ENCODE results near the gene MOCS3.
A peak's percentile ranks its signal among the peaks of the same experiment; 100 is the strongest.

MOCS3 gene

DNA sequence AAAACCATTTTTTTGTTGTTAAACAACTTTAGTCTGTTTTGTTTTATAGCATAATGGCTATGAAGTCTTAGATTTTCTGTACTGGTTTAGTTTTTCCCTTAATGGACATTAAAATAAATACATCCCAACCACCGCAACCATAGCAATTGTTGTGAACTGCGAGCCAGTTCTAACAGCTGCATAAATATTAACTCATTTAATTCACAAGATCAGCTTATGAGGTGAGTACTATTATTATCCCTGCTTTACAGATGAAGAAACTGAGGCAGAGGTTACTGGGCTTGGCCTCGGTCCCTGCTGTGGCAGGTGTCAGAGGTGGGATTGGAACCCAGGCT is 23.1 kb downstream of the MOCS3 start:
- DNase-seq (ENCODE audit: low read depth in 2 of 2): no peak

DNA sequence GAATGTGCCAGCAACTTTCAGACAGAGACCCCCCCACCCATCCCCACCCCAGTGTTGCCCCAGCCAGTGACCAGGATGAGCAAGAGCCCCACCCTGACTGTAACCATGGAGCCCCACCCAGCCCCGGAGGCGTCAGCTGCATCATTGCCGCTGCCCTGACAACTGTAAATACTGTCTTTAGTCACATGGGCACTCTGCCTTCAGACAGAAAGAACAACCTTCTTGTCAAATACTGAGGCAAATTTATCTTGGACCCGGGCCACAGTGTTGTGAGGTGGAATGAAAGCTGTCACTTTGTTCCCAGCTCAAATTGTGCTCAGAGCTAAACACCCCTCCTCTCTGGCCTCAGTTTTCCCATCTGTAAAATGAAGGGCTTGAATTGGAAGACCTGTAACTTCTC is 23.7 kb downstream of the MOCS3 start:
- DNase-seq (ENCODE audit: low read depth in 2 of 2): no peak

DNA sequence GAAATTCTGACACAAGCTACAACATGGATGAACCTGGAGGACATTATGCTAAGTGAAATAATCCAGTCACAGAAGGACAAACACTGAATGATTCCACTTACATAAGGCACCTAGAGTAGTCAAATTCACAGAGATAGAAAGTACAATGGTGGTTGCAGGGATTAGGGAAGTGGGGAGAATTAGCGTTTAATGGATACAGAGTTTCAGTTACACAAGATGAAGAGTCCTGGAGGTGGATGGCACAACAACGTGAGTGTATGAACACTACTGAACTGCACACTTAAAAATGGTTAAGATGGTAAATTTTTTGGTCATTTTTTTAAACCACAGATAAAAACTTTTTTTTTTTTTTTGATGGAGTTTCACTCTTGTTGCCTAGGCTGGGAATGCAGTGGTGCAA is 24.7 kb downstream of the MOCS3 start:
- DNase-seq (ENCODE audit: low read depth in 2 of 2): no peak

DNA sequence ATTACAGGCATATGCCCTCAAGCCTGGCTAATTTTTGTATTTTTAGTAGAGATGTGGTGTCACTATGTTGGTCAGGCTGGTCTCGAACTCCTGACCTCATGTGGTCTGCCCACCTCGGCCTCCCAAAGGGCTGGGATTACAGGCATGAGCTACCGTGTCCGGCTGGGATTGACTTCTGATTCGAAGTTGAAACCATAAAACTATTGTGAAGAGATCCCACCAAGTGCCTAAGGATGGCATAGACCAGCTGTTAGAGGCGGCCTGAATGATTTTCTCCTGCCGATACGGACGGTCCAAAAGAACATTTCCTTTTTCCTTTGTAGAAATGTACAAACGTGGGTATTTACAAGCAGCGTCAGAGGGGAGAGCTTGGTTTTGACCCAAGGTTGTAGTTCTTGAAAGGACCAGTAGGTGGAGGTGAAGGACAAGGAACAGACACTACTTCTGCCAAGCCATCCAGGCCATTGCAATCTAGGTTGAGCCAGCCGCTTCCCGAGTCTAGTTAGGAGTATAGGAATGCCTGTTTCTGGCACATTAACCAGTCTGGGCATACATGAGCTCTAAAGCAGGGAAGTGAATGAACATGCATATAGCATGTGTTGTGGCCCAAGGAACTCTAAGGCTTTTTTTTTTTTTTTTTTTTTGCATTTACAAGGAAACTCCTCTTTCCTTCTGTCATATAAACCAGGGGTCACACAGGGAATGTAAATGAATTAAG is 29.0 kb downstream of the MOCS3 start:
- peak in 1 of 2 donors; percentile 32 for DNase-seq (ENCODE audit: low read depth in 2 of 2)

DNA sequence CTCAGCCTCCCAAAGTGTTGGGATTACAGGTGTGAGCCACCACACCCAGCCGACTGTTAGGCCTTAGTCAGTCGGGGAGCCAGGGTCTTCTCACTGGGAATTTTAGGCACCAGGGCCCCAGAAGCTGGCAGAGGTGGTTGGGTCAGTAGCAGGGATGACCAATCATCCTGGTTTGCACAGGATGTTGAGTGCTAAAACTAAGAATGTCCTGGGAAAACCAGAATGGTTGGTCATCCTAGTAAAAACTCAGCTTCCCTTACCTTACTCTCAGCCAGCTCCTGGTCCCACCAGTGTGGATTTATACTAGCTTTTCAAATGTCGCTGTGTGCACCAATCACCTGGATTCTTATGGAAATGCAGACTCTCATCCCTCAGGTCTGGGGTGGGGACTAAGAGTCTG is 32.5 kb downstream of the MOCS3 start:
- no peak for DNase-seq (ENCODE audit: low read depth in 2 of 2)

DNA sequence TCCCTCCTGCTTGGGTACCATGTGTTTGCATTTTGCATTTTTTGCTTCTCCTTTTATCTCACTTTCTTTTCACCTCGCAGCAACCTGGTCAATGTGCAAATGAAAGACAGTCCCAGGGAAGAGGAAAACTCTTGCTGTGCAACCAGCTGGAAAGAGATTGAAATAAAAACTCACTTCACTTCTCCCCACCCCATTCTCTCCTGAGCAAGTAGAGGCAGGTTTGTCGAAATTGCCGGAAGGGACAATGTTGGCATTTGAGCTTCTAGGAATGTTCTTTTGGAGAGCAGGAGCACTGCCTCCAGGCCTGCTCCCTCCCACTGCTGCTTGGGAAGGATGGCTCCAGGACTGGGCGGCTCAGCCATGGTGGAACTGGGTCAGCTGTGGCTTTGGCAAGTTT is 33.7 kb downstream of the MOCS3 start:
- DNase-seq (ENCODE audit: low read depth in 2 of 2): no peak

DNA sequence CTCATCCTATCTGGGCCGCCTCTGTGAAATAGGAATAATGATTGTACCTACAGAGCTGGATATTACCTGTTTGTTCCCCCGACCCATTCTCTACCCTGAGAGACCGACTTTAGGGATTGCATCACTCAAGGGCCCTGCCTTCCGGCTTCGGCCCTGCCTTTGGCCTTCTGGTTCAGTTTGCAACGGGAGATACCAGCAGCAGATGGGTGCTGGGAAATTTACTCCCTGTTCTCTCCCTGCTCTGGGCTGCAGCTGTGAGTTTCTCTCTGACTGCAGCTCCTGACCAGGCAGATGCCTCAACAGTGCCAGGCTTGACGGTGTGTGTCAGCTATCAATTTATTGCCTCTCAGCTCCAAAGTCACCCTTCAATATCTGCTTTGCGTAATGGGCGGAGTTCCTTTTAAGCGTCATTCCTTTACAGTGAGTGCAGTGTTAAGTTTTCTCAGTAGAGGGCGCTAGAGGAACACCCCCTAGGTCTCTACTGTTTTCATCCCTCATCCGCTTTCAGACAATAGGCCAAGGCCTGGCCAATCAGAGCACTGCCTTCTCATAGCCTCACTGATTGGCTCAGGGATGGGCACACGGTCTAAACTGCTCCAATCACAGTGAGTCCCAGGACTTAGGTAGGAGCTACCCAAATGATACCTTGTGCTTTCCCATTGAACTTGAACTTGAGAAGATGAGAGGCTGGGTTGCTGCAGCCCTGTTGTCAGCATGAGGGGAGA is 34.3 kb downstream of the MOCS3 start:
- peak; percentile 34 to 42 for DNase-seq (ENCODE audit: low read depth in 2 of 2)

DNA sequence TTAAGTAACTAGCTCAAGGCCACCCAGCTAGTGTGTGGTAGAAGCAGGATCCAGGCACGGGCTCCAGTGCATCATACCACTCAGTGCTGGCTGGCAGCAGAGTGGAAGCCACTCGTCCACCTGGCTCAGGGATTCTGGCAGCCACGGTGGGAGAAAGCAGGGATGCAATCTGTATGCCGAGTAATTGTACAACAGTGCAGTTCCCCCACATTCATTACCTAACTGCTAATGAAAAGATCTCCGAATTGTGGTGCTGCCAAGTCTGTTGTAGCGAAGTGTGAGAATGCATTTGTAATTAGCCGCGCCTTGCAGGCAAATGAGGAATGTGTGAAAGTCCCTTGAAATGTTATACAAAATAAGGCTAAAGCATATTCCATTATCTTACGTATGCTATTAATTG is 35.3 kb downstream of the MOCS3 start:
- DNase-seq (ENCODE audit: low read depth in 2 of 2): no peak

DNA sequence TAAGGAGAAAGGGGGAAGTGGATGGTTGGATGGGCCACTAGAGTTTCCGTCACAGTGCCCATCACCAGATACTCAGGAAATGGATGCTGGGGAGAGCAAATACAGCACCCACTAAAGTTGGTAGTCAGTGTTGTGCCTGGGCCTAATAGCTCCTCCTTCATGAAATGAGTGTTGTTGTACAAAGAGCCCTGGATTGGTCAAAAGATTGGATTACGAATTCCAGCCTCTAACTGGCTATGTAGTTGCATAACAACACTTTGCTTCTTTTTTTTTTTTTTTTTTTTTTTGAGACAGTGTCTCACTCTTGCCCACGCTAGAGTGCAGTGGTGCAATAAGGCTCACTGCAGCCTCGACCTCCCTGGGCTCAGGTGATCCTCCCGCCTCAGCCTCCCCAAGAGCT is 36.9 kb downstream of the MOCS3 start:
- DNase-seq (ENCODE audit: low read depth in 2 of 2): no peak

DNA sequence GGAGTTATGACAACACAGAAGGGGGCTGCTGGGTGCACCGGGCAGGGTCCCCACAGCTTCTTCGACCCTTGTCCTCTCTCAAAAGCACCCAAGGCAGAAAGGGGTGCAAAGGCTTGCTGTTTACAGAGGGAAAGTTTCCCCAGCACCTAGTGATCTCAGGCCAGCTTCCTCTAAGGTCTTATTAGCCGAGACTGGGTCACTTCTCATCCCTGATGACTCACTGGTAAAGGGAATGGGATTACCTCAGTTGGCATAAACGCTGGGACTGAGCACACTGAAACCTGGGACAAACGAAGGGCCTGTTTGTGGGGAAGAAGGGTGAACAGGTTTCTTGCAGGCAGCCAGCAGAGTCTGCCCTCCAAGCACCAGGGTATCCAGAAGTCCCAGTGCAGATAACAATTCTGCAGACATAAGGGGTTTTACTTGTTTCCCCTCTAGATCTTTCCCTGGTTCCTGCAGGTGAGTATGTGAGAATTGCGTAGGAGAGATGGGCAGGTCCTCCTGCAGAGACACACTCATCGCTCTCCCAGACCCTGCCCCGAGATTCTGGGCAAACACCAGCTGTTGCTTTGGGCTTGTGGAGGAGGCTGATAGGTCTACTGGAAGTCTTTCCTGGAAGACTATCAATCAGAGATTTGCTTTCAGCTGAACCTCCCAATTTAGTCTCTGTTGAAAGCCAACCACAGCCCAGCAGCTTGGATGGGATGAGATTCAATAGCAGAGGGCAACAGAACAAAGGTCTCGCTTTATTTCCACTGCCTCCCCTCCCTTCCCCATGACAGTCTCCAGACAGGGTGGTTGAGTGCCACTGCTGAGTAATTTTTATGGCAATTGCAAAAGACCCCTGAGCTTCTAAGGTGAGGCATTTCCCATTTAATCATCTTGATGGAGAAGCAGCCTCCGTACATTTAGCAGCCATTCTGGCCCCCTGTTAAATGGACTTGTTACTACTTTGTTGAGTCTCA is 38.6 kb downstream of the MOCS3 start:
- no peak for DNase-seq (ENCODE audit: low read depth in 2 of 2)

DNA sequence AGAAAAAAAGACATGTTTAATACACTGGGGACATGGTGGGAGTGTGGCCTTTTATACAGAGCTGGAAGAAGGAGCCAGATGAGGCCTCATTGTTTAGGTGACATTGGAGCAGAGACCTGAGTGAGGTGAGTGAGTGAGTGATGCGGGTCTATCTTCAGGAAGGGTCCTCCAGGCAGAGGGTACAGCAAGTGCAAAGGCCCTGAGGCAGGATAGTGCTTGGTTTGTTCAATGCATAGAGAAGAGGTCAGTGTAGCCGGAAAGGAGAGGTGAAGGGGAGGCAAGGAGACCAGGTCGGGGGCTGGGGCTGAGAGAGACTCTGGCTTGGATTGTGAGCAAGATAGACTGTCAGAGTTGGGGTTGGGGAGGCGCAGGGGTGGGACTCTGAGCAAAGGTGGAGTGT is 40.7 kb downstream of the MOCS3 start:
- no peak for DNase-seq (ENCODE audit: low read depth in 2 of 2)

DNA sequence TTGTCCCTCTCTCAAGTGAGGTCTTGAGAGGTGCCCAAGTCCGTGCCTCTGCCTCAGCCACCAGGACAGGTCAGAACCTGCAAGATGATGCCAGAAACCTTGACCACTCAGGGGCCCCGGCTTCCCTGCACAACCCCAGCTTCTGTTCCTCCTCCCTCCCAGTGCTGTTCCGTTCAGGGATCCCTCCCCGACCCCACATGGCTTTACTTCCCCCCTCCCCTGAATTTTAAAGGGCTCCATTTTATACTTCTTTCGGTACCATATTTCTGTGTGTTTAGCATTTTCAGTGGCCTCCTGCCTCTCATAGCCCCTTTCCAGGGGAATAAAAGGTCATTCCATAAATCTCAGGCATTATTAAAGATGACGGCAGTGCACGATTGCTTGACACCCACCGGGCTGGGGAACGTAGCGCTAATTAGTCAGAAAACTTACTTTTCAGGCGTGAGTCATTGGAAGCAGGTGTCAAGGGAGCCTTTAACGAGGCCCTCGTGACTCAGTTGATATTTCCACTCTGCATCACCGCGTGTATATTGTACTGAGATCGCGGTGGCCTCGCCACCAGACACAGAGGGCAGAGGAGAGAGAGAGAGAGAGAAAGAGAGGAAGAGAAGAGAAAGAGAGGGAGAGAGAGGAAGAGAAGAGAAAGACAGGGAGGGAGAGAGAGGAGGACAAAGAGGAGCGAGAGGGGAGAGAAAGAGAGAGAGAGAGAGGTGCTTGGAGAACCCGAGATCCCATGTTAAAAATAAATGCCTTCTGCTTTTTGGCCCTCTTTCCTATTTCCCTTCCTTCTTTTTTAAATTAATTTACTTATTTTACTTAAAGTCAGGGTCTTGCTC is 43.0 kb downstream of the MOCS3 start:
- no peak for DNase-seq (ENCODE audit: low read depth in 2 of 2)

DNA sequence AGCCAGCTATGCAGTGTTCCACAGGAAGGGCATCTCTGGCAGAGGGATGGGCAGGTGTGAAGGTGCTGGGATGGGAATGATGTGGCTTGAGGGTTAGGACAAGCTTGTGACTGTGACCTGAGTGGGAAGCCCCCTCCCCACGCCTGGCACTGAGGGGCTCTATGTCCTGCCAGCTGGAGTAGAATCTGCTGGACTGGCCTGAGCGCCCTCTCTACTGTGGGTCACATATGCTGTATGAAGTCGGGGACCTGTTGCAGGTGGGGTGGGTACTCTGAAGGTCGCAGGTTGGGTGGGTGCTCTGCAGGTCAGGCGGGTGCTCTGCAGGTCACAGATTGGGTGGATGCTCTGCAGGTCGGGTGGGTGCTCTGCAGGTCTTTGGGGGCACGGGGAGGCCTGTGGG is 44.0 kb downstream of the MOCS3 start:
- no peak for DNase-seq (ENCODE audit: low read depth in 2 of 2)

DNA sequence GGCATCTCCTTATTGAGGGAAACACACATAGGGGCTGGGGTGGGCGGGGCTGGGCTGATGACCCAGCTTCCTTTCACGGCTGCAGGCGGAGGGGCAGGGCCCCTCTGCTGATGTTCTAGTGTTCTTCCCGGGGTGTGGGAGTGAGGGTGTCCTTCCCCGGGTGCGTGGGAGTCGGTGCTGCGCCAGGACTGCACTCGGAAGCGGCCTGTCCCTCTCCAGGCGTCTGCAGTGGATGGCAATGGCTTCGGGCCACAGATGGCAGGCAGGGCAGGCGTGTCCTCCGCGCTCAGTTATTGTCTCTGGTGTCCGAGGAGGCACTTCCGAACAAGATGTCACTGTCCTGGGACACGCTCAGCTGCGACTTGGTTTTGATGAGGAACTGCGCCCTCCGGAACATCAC is 45.1 kb downstream of the MOCS3 start:
- no peak for DNase-seq (ENCODE audit: low read depth in 2 of 2)

DNA sequence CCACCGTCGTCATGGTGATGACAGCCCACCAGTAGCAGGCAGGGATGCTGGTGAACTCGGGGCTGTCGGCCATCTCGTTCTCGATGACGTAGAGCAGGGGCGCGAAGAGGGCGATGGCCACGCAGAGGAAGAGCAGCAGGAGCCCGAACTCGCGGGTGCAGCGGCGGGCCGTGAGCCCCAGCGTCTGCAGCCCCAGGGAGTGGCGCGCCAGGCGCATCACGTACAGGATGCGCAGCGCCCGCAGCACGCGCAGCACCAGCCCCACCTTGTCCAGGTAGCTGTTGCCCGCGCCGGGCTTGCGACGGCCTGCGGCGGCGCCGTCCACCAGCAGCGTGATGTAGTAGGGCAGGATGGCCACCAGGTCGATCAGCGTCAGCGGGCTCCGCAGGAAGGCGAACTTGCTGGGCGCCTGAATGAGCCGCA is 45.7 kb downstream of the MOCS3 start:
- DNase-seq (ENCODE audit: low read depth in 2 of 2): no peak

DNA sequence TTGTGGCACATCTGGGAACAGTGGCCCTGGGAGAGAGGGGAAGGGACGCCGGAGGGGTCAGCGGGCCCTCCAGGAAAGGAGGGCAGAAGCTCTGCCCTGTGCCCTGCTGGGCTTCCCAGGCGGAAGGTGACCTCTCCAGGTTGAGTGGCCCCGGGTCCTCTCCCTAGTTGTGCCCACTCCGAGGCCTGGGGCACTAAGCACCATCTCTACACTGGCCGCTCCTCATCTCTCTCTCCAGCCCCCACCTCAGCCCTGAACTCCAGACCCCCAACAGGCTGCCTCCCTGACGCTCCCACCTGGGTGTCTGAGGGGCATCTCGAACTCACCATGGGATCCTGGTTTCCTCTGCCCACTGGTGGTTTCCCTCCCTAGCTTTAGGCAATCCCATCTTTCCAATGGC is 46.2 kb downstream of the MOCS3 start:
- no peak for DNase-seq (ENCODE audit: low read depth in 2 of 2)

DNA sequence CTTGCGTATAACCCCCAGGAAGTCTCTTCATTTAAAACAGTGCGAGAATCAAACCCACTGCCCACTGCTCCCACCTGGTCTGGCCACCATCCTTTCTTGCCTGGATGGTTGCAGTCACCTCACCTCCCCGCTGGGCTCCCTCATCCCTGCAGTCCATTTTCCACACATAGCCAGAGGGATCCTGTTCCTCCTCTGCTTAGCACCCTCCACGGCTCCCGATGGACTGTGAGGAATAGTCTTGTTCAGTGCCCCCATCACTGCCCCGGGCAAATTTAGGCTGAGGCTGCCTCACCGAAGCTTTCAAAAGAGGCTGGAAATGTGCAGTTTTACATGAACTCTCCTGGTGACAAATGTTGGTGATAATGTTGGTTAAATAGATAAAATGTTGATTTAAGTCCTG is 46.6 kb downstream of the MOCS3 start:
- no peak for DNase-seq (ENCODE audit: low read depth in 2 of 2)

DNA sequence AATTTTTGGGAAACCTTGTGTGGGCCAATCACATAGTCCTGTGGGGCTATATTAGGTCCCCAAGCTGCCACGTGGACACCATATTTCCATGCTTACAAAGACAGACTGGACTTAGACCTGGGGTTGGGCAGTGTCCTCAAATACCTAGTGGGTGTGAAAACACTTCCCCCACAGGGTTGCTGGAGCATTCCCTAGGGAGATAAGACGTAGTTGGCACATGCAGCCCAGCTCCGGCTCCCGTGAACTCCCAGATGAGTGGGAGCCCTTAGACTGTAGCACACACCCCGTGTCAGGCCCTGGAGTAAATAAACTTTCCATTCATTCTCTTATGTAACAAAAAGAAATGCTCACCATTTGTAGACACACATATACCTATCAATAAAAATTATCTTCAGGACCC is 50.1 kb downstream of the MOCS3 start:
- DNase-seq (ENCODE audit: low read depth in 2 of 2): no peak

DNA sequence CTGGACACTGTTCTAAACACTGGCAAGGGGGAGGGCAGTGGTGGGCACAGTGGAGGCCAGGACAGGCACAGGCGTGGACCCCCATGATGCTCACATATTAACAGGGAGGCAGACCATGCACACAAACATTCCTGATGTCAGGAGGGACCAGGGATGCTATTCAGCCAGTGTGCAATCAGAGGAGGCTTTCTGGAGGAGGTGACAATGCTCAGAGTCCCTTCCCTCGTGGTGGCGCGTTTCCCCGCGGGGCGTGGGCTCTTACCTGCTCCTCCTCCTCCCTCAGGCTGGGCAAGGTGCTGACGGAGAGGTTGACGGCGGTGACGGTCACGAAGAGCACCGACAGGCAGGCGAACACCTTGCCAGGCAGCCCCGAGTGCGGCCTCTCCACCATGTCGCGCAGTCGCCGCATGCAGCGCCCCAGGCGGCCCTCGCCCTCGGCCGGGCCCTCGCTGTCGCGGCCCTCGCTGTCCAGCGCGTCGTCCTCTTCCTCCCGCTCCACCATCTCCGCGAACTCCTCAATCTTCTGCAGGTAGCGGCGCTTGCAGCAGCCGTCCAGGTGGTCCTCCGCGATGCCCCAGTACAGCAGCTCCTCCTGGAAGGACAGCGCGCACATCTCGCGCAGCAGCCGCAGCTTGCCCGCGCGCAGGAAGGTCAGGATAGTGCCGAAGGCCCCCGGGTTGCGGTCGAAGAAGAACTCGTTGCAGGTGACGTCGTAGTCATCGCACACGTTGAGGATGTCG is 50.9 kb downstream of the MOCS3 start:
- no peak for DNase-seq (ENCODE audit: low read depth in 2 of 2)

DNA sequence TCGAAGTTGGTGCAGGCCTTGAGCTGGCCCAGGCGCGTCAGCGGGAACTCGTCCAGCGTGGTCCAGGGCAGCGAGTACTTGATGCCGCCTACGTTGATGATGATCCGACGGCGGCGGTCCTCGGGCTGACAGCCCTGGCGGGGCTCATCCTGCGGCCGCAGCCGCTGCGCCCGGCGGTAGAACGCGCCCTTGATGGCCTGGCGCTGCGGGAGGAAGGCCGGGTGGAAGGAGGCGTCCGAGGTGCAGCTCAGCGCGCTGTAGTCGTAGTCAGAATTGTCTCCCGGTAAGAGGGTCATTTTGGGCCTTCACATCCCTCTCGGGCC is 51.4 kb downstream of the MOCS3 start:
- no peak for DNase-seq (ENCODE audit: low read depth in 2 of 2)

DNA sequence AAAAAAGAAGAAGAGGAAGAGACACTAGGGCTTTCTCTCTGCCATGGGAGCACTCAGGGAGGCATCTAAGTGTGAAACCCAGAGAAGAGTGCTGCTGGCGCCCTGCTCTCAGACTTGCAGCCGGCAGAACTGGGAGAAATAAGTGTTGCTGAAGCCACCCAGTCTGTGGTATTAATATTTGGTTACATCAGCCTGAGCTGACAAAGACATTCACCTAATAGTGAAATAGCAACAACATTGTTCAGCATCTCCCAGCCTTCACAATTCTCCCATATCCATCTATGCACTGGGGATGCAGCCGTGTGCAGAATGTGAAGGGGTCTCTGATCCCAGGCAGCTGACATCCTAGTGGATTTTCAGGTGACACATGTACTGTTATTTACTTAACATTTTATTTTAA is 52.3 kb downstream of the MOCS3 start:
- DNase-seq (ENCODE audit: low read depth in 2 of 2): no peak
